ENCODE results near the gene GDPD1.

- TF ChIP-seq CTCF (IDR thresholded peaks at IDR 0.05), result no peak
- TF ChIP-seq EZH2 (IDR thresholded peaks at IDR 0.05; ENCODE audit: borderline replicate concordance, insufficient read depth, low read depth, low read length, poor library complexity, severe bottlenecking), result no peak
Observed at GRCh38 chr17:59172436-59173004, 47.8 kb upstream of the GDPD1 start.

Measured in B cell (primary cell).